Measurements from ENCODE around the gene TNFRSF21. TPM values are rescaled to one million over a fixed set of nuclear protein-coding genes. Genes with fewer than 3 reads are reported as not detected.

TNFRSF21 gene
- total and polyA plus RNA-seq, 10 of the 15 experiments (the other 5 are each of a cell fraction or from before 2014, with no cell fraction given): 0.09 to 1.0 (median 0.27) TPM

DNA sequence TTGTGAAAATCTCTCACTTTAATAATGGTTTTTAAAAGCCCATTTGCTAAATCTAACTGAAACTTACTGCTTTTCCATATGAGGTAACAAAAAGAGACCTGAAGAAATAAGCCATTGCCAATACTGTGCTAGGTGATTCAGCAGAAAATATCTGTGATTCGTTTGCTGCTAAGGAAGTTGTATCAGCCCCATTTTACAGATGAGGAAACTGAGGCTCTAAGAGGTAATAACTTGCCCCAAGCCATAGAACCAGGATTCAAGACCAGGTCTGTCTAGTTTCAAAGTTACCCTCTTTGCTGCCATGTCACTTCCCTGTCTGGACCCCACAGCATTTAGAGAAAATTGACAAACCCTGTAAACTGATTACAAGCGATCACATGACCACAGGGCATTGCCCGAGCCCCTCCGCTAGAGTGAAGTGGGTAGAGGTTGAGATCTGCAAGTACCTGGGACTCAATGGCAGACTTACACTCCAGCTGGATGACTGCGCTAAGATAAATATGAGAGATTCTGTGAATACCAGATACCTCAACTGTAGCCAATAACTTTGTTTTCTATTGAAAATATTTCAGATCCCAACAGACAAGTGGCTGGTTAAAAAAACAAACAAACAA is 69.3 kb downstream of the TNFRSF21 start (continued):
- TF ChIP-seq, protein P1, sequence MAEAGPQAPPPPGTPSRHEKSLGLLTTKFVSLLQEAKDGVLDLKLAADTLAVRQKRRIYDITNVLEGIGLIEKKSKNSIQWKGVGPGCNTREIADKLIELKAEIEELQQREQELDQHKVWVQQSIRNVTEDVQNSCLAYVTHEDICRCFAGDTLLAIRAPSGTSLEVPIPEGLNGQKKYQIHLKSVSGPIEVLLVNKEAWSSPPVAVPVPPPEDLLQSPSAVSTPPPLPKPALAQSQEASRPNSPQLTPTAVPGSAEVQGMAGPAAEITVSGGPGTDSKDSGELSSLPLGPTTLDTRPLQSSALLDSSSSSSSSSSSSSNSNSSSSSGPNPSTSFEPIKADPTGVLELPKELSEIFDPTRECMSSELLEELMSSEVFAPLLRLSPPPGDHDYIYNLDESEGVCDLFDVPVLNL (IDR thresholded peaks at IDR 0.05; ENCODE audit: low read depth, low read length): no peak
- TF ChIP-seq NFXL1 (IDR thresholded peaks at IDR 0.05; ENCODE audit: borderline replicate concordance) (no peak), IKZF2 (IDR thresholded peaks at IDR 0.05) (no peak), TCF7 (IDR thresholded peaks at IDR 0.05; ENCODE audit: borderline replicate concordance) (no peak)
- TF ChIP-seq, protein P2, sequence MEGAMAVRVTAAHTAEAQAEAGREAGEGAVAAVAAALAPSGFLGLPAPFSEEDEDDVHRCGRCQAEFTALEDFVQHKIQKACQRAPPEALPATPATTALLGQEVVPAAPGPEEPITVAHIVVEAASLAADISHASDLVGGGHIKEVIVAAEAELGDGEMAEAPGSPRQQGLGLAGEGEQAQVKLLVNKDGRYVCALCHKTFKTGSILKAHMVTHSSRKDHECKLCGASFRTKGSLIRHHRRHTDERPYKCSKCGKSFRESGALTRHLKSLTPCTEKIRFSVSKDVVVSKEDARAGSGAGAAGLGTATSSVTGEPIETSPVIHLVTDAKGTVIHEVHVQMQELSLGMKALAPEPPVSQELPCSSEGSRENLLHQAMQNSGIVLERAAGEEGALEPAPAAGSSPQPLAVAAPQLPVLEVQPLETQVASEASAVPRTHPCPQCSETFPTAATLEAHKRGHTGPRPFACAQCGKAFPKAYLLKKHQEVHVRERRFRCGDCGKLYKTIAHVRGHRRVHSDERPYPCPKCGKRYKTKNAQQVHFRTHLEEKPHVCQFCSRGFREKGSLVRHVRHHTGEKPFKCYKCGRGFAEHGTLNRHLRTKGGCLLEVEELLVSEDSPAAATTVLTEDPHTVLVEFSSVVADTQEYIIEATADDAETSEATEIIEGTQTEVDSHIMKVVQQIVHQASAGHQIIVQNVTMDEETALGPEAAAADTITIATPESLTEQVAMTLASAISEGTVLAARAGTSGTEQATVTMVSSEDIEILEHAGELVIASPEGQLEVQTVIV (IDR thresholded peaks at IDR 0.05; ENCODE audit: borderline replicate concordance, partially characterized antibody): no peak

DNA sequence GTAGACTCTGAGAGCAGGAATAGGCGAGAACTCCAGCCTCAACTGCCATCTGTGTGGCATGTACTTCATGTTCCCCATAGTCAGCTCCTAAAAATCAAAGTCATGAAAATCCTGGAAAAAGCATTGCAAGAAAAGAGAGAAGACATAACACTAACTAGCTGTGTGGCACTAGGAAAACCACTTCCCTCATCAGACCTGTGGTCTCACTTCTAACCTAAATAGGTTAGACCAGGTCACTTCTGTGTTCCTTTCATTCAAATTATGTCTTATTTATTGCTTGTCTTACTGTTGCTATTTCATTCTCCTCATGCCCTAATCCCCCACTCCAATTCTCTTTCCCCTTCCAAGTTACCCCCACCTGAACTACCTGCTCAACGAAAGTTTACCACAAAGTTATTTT is 70.2 kb downstream of the TNFRSF21 start:
- no peak overlapping the region for H3K9ac ChIP-seq (ENCODE audit: control insufficient read depth, insufficient read depth, low read length)
- H3K4me1 ChIP-seq (ENCODE audit: control insufficient read depth, insufficient read depth, low read length): peaks cover 11% of the 10 kb centered on the region
- no peak for FAIRE-seq
- no peak for TF ChIP-seq MXI1 (IDR thresholded peaks at IDR 0.05; ENCODE audit: low read depth, low read length)
- no peak for TF ChIP-seq SUZ12 (IDR thresholded peaks at IDR 0.05; ENCODE audit: unreplicated experiment)
- no peak for TF ChIP-seq NR2F1 (conservative IDR thresholded peaks at IDR 0.05)
- TF ChIP-seq RCOR1 (conservative IDR thresholded peaks at IDR 0.05; ENCODE audit: low read depth, low read length): no peak
- no peak for TF ChIP-seq MEF2A (IDR thresholded peaks at IDR 0.05; ENCODE audit: insufficient read depth, low read depth, low read length)
- TF ChIP-seq, protein P3, sequence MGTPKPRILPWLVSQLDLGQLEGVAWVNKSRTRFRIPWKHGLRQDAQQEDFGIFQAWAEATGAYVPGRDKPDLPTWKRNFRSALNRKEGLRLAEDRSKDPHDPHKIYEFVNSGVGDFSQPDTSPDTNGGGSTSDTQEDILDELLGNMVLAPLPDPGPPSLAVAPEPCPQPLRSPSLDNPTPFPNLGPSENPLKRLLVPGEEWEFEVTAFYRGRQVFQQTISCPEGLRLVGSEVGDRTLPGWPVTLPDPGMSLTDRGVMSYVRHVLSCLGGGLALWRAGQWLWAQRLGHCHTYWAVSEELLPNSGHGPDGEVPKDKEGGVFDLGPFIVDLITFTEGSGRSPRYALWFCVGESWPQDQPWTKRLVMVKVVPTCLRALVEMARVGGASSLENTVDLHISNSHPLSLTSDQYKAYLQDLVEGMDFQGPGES (IDR thresholded peaks at IDR 0.05): no peak
- no peak for ATAC-seq
- no peak for DNase-seq (ENCODE audit: low read depth, low spot score)
- H3K4me3 ChIP-seq: no peak overlapping the region
- H3K36me3 ChIP-seq (ENCODE audit: control insufficient read depth in 2 of 2, insufficient read depth in 2 of 2, low read length in 1 of 2): no peaks in the 10 kb centered on the region
- H3K4me2 ChIP-seq (ENCODE audit: control insufficient read depth, insufficient read depth): no peak overlapping the region
- ChIA-PET CTCF (no interaction called here), SMC1A (ENCODE audit: uncharacterized antibody, unreplicated experiment) (interaction anchor here (1.1 to 1.4 kb wide), 2 partner anchors 10 to 69 kb away, joined by 3 to 4 read pairs; no protein-coding TSS in a partner anchor), RAD21 (ENCODE audit: unreplicated experiment) (no interaction called here), POLR2A (no interaction called here)
- no peak overlapping the region for H3K27ac ChIP-seq (ENCODE audit: control insufficient read depth, insufficient read depth)
- no TSS peak for BruUV-seq (replicated peaks)
- no peaks in the 10 kb centered on the region for H3K79me2 ChIP-seq (ENCODE audit: control insufficient read depth, insufficient read depth, low read length)
- H3K27me3 ChIP-seq (replicated peaks in 1 of 2; ENCODE audit: control insufficient read depth in 2 of 2, insufficient read depth in 2 of 2, low read length in 1 of 2): no peaks in the 10 kb centered on the region
- H2AFZ ChIP-seq (ENCODE audit: control insufficient read depth, low read depth, low read length): no peak overlapping the region
- intact Hi-C loops (cut with micrococcal nuclease; ENCODE audit: unreplicated experiment): no loop called here
- no peaks in the 10 kb centered on the region for H4K20me1 ChIP-seq (ENCODE audit: control insufficient read depth, insufficient read depth)
- no peaks in the 10 kb centered on the region for H3K9me3 ChIP-seq (replicated peaks; ENCODE audit: control insufficient read depth, insufficient read depth, low read length)
- 46% methylated on average over 2 of the region's 2 CpGs for WGBS (ENCODE audit: insufficient coverage, insufficient replicate concordance, low lambda C conversion rate, missing lambda C conversion rate)
- in situ Hi-C loops (cut with MboI): no loop called here
